Tongue (tissue), 2 donors: Measurements from ENCODE around the gene MFAP5. TPM values are rescaled to one million over a fixed set of nuclear protein-coding genes. Genes with fewer than 3 reads are reported as not detected.
"Not testable (repeated sequence)": the region's sequence is repeated elsewhere in the genome, so short reads cannot be mapped to it uniquely, and the experiment has no call there.

Source experiments
- DNase-seq: peaks from one replicate; pipeline ENCODE4 v3.0.0-alpha.2; 2015
- total RNA-seq: library from RNA; depleted of rRNA; stranded (reverse); fragments of >200 nt; gene quantifications from one replicate; pipeline ENCODE4 v1.2.3, GENCODE V29; 2014

The MFAP5 gene
- total RNA-seq, 1 donor from 2014 or later: 100 TPM

- no peak for DNase-seq
These were observed 9.8 kb upstream of the MFAP5 start for GRCh38 chr12:8672381-8672780.

- DNase-seq: no peak
These were observed 5.8 kb upstream of the MFAP5 start for GRCh38 chr12:8668441-8668840.

DNA sequence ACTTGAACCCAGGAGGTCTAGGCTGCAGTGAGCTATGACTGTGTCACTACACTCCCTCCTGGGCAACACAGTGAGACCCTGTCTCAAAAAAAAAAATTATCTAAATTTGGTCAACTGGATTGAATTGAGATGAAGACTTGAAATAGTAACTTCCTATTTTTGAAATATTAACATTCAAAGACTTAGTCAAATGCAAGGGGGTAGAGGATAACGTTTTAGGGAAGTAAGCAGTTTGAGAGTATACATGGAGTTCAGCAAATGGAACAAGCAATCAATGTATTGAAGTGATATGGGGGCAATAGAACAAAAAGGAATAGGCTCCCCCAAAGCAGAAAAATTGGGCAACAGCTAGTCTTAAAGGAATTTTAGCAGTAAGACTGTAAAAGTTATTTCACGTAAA is 4.6 kb upstream of the MFAP5 start:
- DNase-seq: no peak

- DNase-seq: no peak
These were observed 3.1 kb upstream of the MFAP5 start for GRCh38 chr12:8665759-8666158.

DNA sequence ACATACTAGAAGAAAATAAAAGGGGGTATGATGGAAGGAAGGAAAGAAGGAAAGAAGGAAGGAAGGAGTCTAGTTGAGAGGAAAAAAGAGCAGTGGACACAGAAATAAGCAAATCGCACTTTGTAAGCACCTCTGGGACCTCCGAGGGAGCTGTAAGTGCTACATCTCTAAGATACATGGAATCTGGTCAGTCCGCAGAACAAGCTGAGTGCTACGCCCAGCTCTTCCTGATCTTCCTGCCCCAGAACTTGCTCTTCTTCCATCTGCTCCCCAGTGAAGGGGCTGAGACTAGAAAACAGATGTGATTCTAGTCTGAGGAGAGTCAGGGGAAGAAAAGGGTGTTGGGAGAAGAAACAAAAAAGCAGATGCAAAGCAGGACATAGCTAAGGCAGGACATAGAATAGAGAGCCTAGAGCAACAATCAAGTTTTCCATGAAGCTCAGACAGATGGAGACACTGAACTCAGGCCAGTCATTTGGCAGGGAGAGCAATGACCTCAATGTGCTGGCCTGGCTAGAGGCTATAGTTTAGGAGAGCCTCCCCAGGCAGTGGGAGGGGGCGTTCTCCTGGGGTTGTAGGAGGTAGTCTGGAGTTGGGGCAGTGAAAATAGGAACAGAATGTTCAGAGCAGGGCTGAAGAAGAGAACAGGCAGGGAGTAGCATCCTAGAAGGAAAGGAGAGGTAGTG is 1.7 kb upstream of the MFAP5 start:
- peak; percentile 59 for DNase-seq

- no peak for DNase-seq
These were observed 875 bp downstream of the MFAP5 start for GRCh38 chr12:8661751-8662150.

DNA sequence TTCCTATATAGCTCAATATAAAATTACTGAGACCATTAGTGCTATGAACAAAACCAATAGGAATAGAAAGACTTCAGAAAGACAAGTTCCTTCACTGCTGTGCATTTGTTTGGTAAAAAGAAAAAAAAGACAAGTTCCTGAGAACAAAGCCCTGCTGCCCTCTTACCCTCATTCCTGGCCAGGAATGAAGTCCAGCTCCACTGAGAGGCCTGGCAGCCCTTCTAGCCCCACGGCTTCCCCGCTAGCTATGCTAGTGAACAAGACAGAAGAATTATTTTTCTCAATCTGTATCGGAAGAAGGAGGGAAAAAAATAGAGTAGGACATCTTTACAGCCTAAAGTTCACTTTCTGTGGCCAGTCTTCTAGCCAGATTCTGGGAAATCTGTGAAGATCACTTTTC is 1.6 kb downstream of the MFAP5 start:
- DNase-seq: no peak

DNA sequence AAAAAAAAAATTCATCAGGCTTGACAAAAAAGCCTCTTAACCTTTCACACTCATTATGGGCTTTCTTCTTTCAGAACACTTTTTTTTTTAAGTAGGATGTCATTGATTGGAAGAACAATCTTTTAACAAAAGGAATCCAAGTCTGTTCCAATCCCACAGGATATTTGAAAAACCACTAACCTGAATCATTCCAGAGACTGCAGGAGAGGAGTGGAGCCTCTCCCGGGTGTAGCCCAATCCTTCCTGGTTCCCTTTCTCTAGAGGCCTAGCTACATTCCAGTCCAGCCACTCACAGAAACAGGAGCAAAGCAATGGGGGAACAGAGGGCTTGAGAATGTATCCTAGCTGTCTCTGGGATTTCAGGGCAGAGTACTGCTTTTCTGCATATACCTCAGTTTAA is 4.3 kb downstream of the MFAP5 start:
- DNase-seq: no peak

DNA sequence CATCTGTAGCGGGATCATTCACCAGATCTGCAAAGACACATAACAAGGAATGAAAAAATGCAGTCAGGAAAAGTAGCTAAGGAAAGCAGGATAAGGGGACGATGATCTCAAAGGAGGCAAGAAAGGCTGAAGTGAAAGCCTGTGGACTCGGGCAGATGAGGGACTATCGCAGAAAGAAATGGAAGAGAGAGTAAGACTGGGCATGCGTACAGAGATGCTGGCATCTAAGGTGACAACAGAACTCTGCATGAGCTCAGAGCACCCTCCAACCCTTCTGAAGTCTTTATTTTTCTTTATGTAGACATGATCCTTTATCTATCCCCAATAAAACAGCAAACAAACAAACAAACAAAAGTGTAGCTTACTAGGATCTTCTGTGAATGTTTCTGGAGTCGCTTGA is 7.2 kb downstream of the MFAP5 start:
- DNase-seq: no peak

DNA sequence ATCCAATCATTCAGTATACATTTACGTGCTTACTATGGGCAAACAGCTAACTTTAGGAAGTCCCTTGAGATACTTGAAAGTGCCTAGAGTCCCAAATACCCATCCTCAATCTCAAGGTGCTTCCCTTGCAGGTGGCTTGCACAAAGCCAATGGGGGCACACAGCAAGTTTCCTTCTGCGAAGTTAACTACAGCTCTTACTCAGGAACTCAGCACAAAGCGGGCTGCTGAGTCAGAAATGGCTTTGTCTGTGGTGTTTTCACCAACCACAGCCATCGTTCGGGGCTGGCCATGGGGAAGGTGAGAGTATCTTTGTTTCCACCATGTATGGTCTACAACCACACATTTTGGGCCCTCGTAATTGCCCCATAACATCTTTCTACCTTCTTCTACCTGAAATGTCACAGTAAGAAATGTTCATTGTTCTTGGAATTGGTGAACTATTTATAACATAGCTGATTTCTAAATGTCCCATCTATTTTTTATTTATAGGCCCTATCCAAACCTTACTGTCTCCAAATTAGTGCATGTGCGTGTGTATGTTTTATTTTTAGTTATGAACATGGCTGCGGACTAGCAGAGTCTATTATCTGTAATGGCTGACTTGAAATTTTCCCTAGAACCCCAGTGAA is 13.9 kb downstream of the MFAP5 start:
- no peak for DNase-seq

DNA sequence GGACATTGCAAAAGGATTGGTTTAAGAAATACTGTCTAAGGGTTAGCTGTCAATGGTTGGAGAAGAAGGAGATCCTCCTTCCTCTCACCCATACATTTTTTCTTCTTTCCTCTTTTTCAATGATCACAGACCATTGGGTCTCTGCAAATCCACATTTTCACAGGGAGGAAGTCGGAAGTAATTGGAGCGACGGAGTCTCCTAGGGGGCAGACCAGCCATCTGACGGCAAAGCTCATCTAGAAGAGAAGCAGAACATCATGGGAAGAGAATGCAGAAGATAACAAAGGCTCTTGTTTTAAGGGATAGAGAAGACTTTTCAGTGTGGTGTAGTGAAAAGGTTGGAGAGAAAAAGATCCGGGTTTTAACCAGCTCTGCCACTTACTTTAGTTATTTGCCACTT is 14.7 kb downstream of the MFAP5 start:
- DNase-seq: no peak

- DNase-seq: no peak
These were observed 18.0 kb downstream of the MFAP5 start for GRCh38 chr12:8644345-8645248.

- no peak for DNase-seq
These were observed 19.9 kb downstream of the MFAP5 start for GRCh38 chr12:8642775-8643174.

GRCh38 chr12:8639936-8640335 is 22.7 kb downstream of the MFAP5 start:
- no peak for DNase-seq

DNA sequence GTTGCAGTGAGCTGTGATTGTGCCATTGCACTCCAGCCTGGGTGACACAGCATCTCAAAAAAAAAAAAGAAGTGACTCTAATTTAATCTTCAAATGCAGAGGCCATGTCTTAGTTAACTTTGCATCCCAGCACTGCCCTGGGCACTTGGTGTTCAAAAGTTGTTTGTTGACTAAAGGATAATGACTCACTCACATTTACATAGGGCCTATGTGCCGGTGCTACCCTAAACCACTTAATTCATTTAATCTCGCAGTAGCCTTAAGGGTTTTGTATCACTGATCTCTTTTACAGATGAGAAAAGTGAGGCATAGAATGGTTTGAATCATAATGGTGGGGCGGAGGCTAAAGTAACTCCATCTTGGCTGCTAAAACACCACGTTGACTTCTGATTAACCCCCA is 23.7 kb downstream of the MFAP5 start:
- DNase-seq: no peak

- DNase-seq: no peak
These were observed 25.0 kb downstream of the MFAP5 start for GRCh38 chr12:8637666-8638065.

DNA sequence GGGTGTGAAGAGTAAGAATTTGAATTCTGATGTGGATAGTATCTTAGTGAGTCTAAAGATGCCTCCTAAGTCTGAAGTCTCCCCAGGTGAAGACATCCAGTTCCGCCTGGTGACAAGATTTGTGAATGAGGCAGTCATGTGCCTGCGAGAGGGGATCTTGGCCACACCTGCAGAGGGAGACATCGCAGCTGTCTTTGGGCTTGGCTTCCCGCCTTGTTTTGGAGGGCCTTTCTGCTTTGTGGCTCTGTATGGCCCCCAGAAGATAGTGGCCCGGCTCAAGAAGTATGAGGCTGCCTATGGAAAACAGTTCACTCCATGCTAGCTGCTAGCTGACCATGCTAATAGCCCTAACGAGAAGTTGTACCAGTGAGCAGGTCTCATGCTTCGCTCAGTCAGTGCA is 25.4 kb downstream of the MFAP5 start:
- DNase-seq: no peak

DNA sequence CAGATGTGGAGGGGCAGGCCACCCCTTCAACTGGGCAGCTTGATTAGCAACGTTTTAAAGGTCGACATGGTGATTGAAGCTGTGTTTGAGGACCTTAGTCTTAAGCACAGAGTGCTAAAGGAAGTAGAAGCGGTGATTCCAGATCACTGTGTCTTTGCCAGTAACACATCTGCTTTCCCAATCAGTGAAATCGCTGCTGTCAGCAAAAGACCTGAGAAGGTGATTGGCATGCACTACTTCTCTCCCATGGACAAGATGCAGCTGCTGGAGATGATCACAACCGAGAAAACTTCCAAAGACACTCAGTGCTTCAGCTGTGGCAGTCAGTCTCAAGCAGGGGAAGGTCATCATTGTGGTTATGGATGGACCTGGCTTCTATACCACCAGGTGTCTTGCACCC is 26.0 kb downstream of the MFAP5 start:
- peak; percentile 21 for DNase-seq

GRCh38 chr12:8636007-8636346 is 26.6 kb downstream of the MFAP5 start:
- not testable (repeated sequence) for DNase-seq

GRCh38 chr12:8635342-8636006 is 27.2 kb downstream of the MFAP5 start:
- DNase-seq: not testable (repeated sequence)

GRCh38 chr12:8630131-8630530 is 32.5 kb downstream of the MFAP5 start:
- no peak for DNase-seq

- peak; percentile 24 for DNase-seq
These were observed 33.1 kb downstream of the MFAP5 start for GRCh38 chr12:8629486-8630033.

GRCh38 chr12:8628731-8629130 is 33.9 kb downstream of the MFAP5 start:
- DNase-seq: no peak
